HG03060 (cell line): ENCODE measurements around the gene RUBCN.
A peak's percentile ranks its signal among the peaks of the same experiment; 100 is the strongest.
"Not testable (repeated sequence)": the region's sequence is repeated elsewhere in the genome, so short reads cannot be mapped to it uniquely, and the experiment has no call there.

Experiments used
- ATAC-seq: cut with Tn5 transposase; IDR thresholded peaks from one replicate; pipeline ENCODE4 v1.9.1; 2021; ENCODE audit warnings: low read depth, moderate number of reproducible peaks; ENCODE audit not compliant: unreplicated experiment

The RUBCN gene

GRCh38 chr3:197661234-197661834 lies 75.4 kb downstream of the RUBCN start:
- ATAC-seq, result not testable (repeated sequence)

- not testable (repeated sequence) for ATAC-seq
Measured at GRCh38 chr3:197659701-197660100, 77.0 kb downstream of the RUBCN start.

- ATAC-seq, result peak; percentile 35
Measured at GRCh38 chr3:197659144-197659543, 77.6 kb downstream of the RUBCN start.

GRCh38 chr3:197658706-197659105 lies 78.0 kb downstream of the RUBCN start:
- ATAC-seq, result not testable (repeated sequence)

GRCh38 chr3:197657541-197658292 lies 79.0 kb downstream of the RUBCN start:
- not testable (repeated sequence) for ATAC-seq

- ATAC-seq, result not testable (repeated sequence)
Measured at GRCh38 chr3:197656960-197657359, 79.7 kb downstream of the RUBCN start.

- not testable (repeated sequence) for ATAC-seq
Measured at GRCh38 chr3:197656129-197656528, 80.6 kb downstream of the RUBCN start.

- peak; percentile 10 for ATAC-seq
Measured at GRCh38 chr3:197654998-197655330, 81.7 kb downstream of the RUBCN start.

GRCh38 chr3:197654090-197654997 lies 82.4 kb downstream of the RUBCN start:
- ATAC-seq, result peak; percentile 72

GRCh38 chr3:197652860-197653259 lies 83.8 kb downstream of the RUBCN start:
- ATAC-seq, result not testable (repeated sequence)

GRCh38 chr3:197647649-197648048 lies 89.1 kb downstream of the RUBCN start:
- not testable (repeated sequence) for ATAC-seq

GRCh38 chr3:197647191-197647590 lies 89.5 kb downstream of the RUBCN start:
- ATAC-seq, result not testable (repeated sequence)

GRCh38 chr3:197646294-197646693 lies 90.4 kb downstream of the RUBCN start:
- ATAC-seq, result not testable (repeated sequence)

GRCh38 chr3:197637556-197637955 lies 99.1 kb downstream of the RUBCN start:
- not testable (repeated sequence) for ATAC-seq

- ATAC-seq, result not testable (repeated sequence)
Measured at GRCh38 chr3:197631989-197632388, 104.7 kb downstream of the RUBCN start.

GRCh38 chr3:197630766-197631165 lies 105.9 kb downstream of the RUBCN start:
- ATAC-seq, result not testable (repeated sequence)

GRCh38 chr3:197629286-197629685 lies 107.4 kb downstream of the RUBCN start:
- not testable (repeated sequence) for ATAC-seq

GRCh38 chr3:197627772-197628523 lies 108.8 kb downstream of the RUBCN start:
- ATAC-seq, result peak; percentile 40

GRCh38 chr3:197627158-197627771 lies 109.4 kb downstream of the RUBCN start:
- peak; percentile 15 for ATAC-seq
